K562 (cell line): ENCODE data around the gene P2RX1.
"Not testable (repeated sequence)": the region's sequence is repeated elsewhere in the genome, so short reads cannot be mapped to it uniquely, and the experiment has no call there.

Experiments
- ATF3 ChIP-seq, 2 experiments: fragments of 450-650 bp in 1 of 2; sonication (generic) in 1 of 2; formaldehyde crosslinking in 1 of 2; IDR thresholded peaks in 1 of 2; conservative IDR thresholded peaks in 1 of 2; 2 replicates each; pipeline versions ENCODE4 v1.6.1 to v1.8.1; 2016 to 2023; ENCODE audit warnings: mild to moderate bottlenecking in 2 of 2, moderate library complexity in 2 of 2, inconsistent platforms in 1 of 2, missing genetic modification reagents in 1 of 2
- CTCF ChIP-seq, 3 experiments: IDR thresholded peaks in 2 of 3; conservative IDR thresholded peaks in 1 of 3; 2 replicates each; pipeline ENCODE4 v1.5.1; 2011 to 2012; ENCODE audit warnings: low read length in 3 of 3, mild to moderate bottlenecking in 3 of 3, control low read depth in 2 of 3, improper control_type of control experiment in 1 of 3, inconsistent platforms in 1 of 3, low read depth in 1 of 3, mixed read lengths in 1 of 3, moderate library complexity in 1 of 3; ENCODE audit not compliant: insufficient read depth in 2 of 3
- EZH2 ChIP-seq: IDR thresholded peaks from 2 replicates; pipeline ENCODE4 v1.6.1; 2012; ENCODE audit warnings: low read depth, mild to moderate bottlenecking, inconsistent platforms, low read length, borderline replicate concordance
- NCOA6 ChIP-seq: fragments of 450-650 bp; IDR thresholded peaks from 2 replicates; pipeline ENCODE4 v1.6.1; 2017; ENCODE audit warnings: mild to moderate bottlenecking
- SREBF2 ChIP-seq: sonication (generic); formaldehyde crosslinking; IDR thresholded peaks from 2 replicates; pipeline ENCODE4 v1.4.0; 2020; ENCODE audit warnings: mild to moderate bottlenecking, missing genetic modification reagents
- TRIM28 ChIP-seq: fragments of 450-650 bp; IDR thresholded peaks from 2 replicates; pipeline ENCODE4 v1.6.1; 2017
- ZNF133 ChIP-seq: fragments of 250-450 bp; sonication (Bioruptor Pico); IDR thresholded peaks from 2 replicates; pipeline ENCODE4 v1.4.0; 2020; ENCODE audit warnings: mild to moderate bottlenecking
- ZNF232 ChIP-seq: sonication (generic); formaldehyde crosslinking; IDR thresholded peaks from 2 replicates; pipeline ENCODE4 v1.8.0; 2022; ENCODE audit warnings: mild to moderate bottlenecking, missing genetic modification reagents
- ZNF57 ChIP-seq: fragments of 450-650 bp; formaldehyde crosslinking; IDR thresholded peaks from 2 replicates; pipeline ENCODE4 v1.4.0; 2020; ENCODE audit warnings: mild to moderate bottlenecking, moderate library complexity

GRCh38 chr17:3948551-3948950, 32.3 kb upstream of the P2RX1 start:
- not testable (repeated sequence) for TF ChIP-seq ZNF57 (CRISPR knock-in tag); ATF3 (IDR thresholded peaks at IDR 0.05); ATF3 (CRISPR knock-in tag; conservative IDR thresholded peaks at IDR 0.05); EZH2; CTCF (IDR thresholded peaks at IDR 0.05 in 2 of 3, conservative IDR thresholded peaks at IDR 0.05 in 1 of 3; ENCODE audit: insufficient read depth in 2 of 3, low read depth in 1 of 3, low read length in 3 of 3); ZNF133 (CRISPR knock-in tag); ZNF232 (CRISPR knock-in tag); TRIM28; SREBF2; NCOA6
